Muscle of arm (tissue), 12 donors: Measurements from ENCODE around the gene LAIR1. TPM values are rescaled to one million over a fixed set of nuclear protein-coding genes. Genes with fewer than 3 reads are reported as not detected.

Experiments used
- DNase-seq: peaks from one replicate; pipeline ENCODE4 v3.0.0-alpha.2; 2013
- polyA plus RNA-seq, 12 donors: library from polyadenylated mRNA; unstranded; fragments of 120-200 nt; gene quantifications; one replicate each; pipeline ENCODE4 v1.2.1, GENCODE V29; 2013; ENCODE audit not compliant: insufficient read length in 12 of 12

LAIR1 gene
- polyA plus RNA-seq, 12 donors = 5.6 to 14.3 (median 6.7) TPM; not detected in 2

GRCh38 chr19:54319892-54320670, 44.6 kb downstream of the LAIR1 start:
- no peak for DNase-seq

- no peak for DNase-seq
Observed at GRCh38 chr19:54319049-54319448, 45.7 kb downstream of the LAIR1 start.

GRCh38 chr19:54317965-54318240, 46.8 kb downstream of the LAIR1 start:
- no peak for DNase-seq

- no peak for DNase-seq
Observed at GRCh38 chr19:54317108-54317964, 47.4 kb downstream of the LAIR1 start.

GRCh38 chr19:54316746-54317107, 48.0 kb downstream of the LAIR1 start:
- no peak for DNase-seq

- DNase-seq = no peak
Observed at GRCh38 chr19:54315956-54316355, 48.8 kb downstream of the LAIR1 start.

- no peak for DNase-seq
Observed at GRCh38 chr19:54312436-54313377, 52.0 kb downstream of the LAIR1 start, which contains the start of gene LILRA5. TSS of gene LILRA5 (minus strand) at chr19:54313166. CDS start at chr19:54313019, 147 bp downstream.

- no peak for DNase-seq
Observed at GRCh38 chr19:54312011-54312410, 52.7 kb downstream of the LAIR1 start.

GRCh38 chr19:54311486-54311885, 53.2 kb downstream of the LAIR1 start:
- no peak for DNase-seq

- no peak for DNase-seq
Observed at GRCh38 chr19:54310543-54310942, 54.2 kb downstream of the LAIR1 start.

- DNase-seq = no peak
Observed at GRCh38 chr19:54309811-54310210, 54.9 kb downstream of the LAIR1 start.

GRCh38 chr19:54307389-54308020, 57.2 kb downstream of the LAIR1 start:
- no peak for DNase-seq

- no peak for DNase-seq
Observed at GRCh38 chr19:54305141-54305540, 59.6 kb downstream of the LAIR1 start.

- DNase-seq = no peak
Observed at GRCh38 chr19:54302257-54302656, 62.5 kb downstream of the LAIR1 start.

Other genes with a start within 250 kb of the LAIR1 start
- gene TFPT, start 249.3 kb downstream of the LAIR1 start, polyA plus RNA-seq = 10 to 100 TPM in 11 of 12 donors, not detected in 1; 10.6 to 16.6 (median 12.5) TPM
- gene PRPF31, start 249.2 kb downstream of the LAIR1 start, polyA plus RNA-seq = 10 to 100 TPM in 11 of 12 donors, not detected in 1; 40.3 to 64.0 (median 43.6) TPM
- 100 to 1,000 TPM in 1 of 12 donors, 10 to 100 TPM in 11; 29.8 to 595 (median 38.1) TPM for gene CNOT3, start 227.2 kb downstream of the LAIR1 start, polyA plus RNA-seq
- 10 to 100 TPM in 2 of 12 donors, 1 to 10 TPM in 9, not detected in 1; 6.1 to 11.9 (median 7.3) TPM for gene LENG1, start 205.2 kb downstream of the LAIR1 start, polyA plus RNA-seq
- gene TMC4, start 191.8 kb downstream of the LAIR1 start, polyA plus RNA-seq = 10 to 100 TPM in 1 of 12 donors, 1 to 10 TPM in 10, not detected in 1; 1.6 to 35.1 (median 3.5) TPM
- gene MBOAT7, start 175.4 kb downstream of the LAIR1 start, polyA plus RNA-seq = 10 to 100 TPM in 11 of 12 donors, not detected in 1; 17.0 to 85.5 (median 27.2) TPM
- 10 to 100 TPM in 11 of 12 donors, not detected in 1; 21.8 to 51.7 (median 29.9) TPM for gene TSEN34, start 173.6 kb downstream of the LAIR1 start, polyA plus RNA-seq
- 1,000 to 10,000 TPM; 1,267 to 2,301 (median 1,915) TPM for gene RPS9, start 164.1 kb downstream of the LAIR1 start, polyA plus RNA-seq
- gene LILRB3, start 141.9 kb downstream of the LAIR1 start, polyA plus RNA-seq = 1 to 10 TPM in 10 of 12 donors, not detected in 2; 1.2 to 4.1 (median 2.4) TPM
- gene LILRA6, start 122.1 kb downstream of the LAIR1 start, polyA plus RNA-seq = 1 to 10 TPM in 9 of 12 donors, under 1 TPM in 1, not detected in 2; 0.95 to 2.4 (median 1.7) TPM
- gene LILRB5, start 107.7 kb downstream of the LAIR1 start, polyA plus RNA-seq = 10 to 100 TPM in 2 of 12 donors, 1 to 10 TPM in 9, not detected in 1; 5.5 to 10.6 (median 8.5) TPM
- gene LILRB2, start 83.8 kb downstream of the LAIR1 start, polyA plus RNA-seq = 1 to 10 TPM in 10 of 12 donors, not detected in 2; 1.4 to 3.8 (median 1.8) TPM
- gene LILRA5, start 51.8 kb downstream of the LAIR1 start, polyA plus RNA-seq = 1 to 10 TPM in 1 of 12 donors, under 1 TPM in 9, not detected in 2; 0.31 to 1.2 (median 0.57) TPM
- gene LILRA4, start 25.8 kb downstream of the LAIR1 start, polyA plus RNA-seq = under 1 TPM in 2 of 12 donors, not detected in 10; 0.11 to 0.63 TPM
- 10 to 100 TPM in 1 of 12 donors, 1 to 10 TPM in 9, not detected in 2; 2.7 to 11.7 (median 3.7) TPM for gene TTYH1, start 50.5 kb upstream of the LAIR1 start, polyA plus RNA-seq
- 100 to 1,000 TPM in 5 of 12 donors, 10 to 100 TPM in 7; 54.1 to 332 (median 92.4) TPM for gene LENG8, start 84.3 kb upstream of the LAIR1 start, polyA plus RNA-seq
- 1 to 10 TPM in 9 of 12 donors, under 1 TPM in 1, not detected in 2; 0.75 to 2.7 (median 1.5) TPM for gene LENG9, start 98.8 kb upstream of the LAIR1 start, polyA plus RNA-seq
- gene CDC42EP5, start 108.4 kb upstream of the LAIR1 start, polyA plus RNA-seq = 10 to 100 TPM in 11 of 12 donors, not detected in 1; 15.8 to 57.2 (median 29.4) TPM
- gene LAIR2, start 137.9 kb upstream of the LAIR1 start, polyA plus RNA-seq = 1 to 10 TPM in 2 of 12 donors, under 1 TPM in 3, not detected in 7; 0.21 to 1.9 (median 0.44) TPM
- gene LILRA2, start 208.9 kb upstream of the LAIR1 start, polyA plus RNA-seq = 1 to 10 TPM in 4 of 12 donors, under 1 TPM in 6, not detected in 2; 0.60 to 3.8 (median 0.93) TPM
- gene LILRA1, start 228.7 kb upstream of the LAIR1 start, polyA plus RNA-seq = 1 to 10 TPM in 1 of 12 donors, under 1 TPM in 9, not detected in 2; 0.11 to 1.7 (median 0.43) TPM